Measurements from ENCODE around the gene NELL2. TPM values are rescaled to one million over a fixed set of nuclear protein-coding genes. Genes with fewer than 3 reads are reported as not detected.

The NELL2 gene
- total RNA-seq, 2 donors from 2014 or later, result 12.8 to 106 TPM

- no peaks in the 10 kb centered on the region for H3K9me3 Mint-ChIP-seq
- no peaks in the 10 kb centered on the region for H3K36me3 Mint-ChIP-seq (ENCODE audit: low read depth)
- no peak overlapping the region for H3K27ac Mint-ChIP-seq
- no peaks in the 10 kb centered on the region for H3K27me3 Mint-ChIP-seq
- no peaks in the 10 kb centered on the region for H3K4me1 Mint-ChIP-seq
- H3K4me3 Mint-ChIP-seq, result no peak overlapping the region
- ATAC-seq (replicated peaks), result no peak
These were observed 312.6 kb downstream of the NELL2 start for GRCh38 chr12:44563486-44563885.

- no peak overlapping the region for H3K27ac Mint-ChIP-seq
These were observed 317.6 kb downstream of the NELL2 start for GRCh38 chr12:44558340-44559100.

GRCh38 chr12:44555454-44555853, 320.7 kb downstream of the NELL2 start:
- H3K9me3 Mint-ChIP-seq, result no peaks in the 10 kb centered on the region
- no peaks in the 10 kb centered on the region for H3K27me3 Mint-ChIP-seq
- no peak overlapping the region for H3K27ac Mint-ChIP-seq
- H3K36me3 Mint-ChIP-seq (ENCODE audit: low read depth), result peaks cover 23% of the 10 kb centered on the region
- H3K4me3 Mint-ChIP-seq, result no peak overlapping the region
- H3K4me1 Mint-ChIP-seq, result peaks cover 8% of the 10 kb centered on the region
- no peak for ATAC-seq (replicated peaks)

More at GRCh38 chr12:44558340-44559100, 317.6 kb downstream of the NELL2 start:
- Mint-ChIP-seq H3K4me1 (peaks cover 8% of the 10 kb centered on the region), H3K27me3 (no peaks in the 10 kb centered on the region), H3K36me3 (ENCODE audit: low read depth) (peaks cover 23% of the 10 kb centered on the region), H3K9me3 (no peaks in the 10 kb centered on the region), H3K4me3 (no peak overlapping the region)
- no peak for ATAC-seq (replicated peaks)

GRCh38 chr12:44551631-44552030, 324.5 kb downstream of the NELL2 start:
- H3K4me1 Mint-ChIP-seq, result peaks cover 10% of the 10 kb centered on the region
- peaks cover 27% of the 10 kb centered on the region for H3K36me3 Mint-ChIP-seq (ENCODE audit: low read depth)
- H3K27ac Mint-ChIP-seq, result no peak overlapping the region
- H3K9me3 Mint-ChIP-seq, result no peaks in the 10 kb centered on the region
- no peak overlapping the region for H3K4me3 Mint-ChIP-seq
- ATAC-seq (replicated peaks), result no peak
- no peaks in the 10 kb centered on the region for H3K27me3 Mint-ChIP-seq

- Mint-ChIP-seq H3K27me3 (no peaks in the 10 kb centered on the region), H3K4me3 (no peak overlapping the region), H3K36me3 (ENCODE audit: low read depth) (peaks cover 20% of the 10 kb centered on the region), H3K27ac (no peak overlapping the region), H3K4me1 (peaks cover 8% of the 10 kb centered on the region), H3K9me3 (no peaks in the 10 kb centered on the region)
- no peak for ATAC-seq (replicated peaks)
These were observed 325.7 kb downstream of the NELL2 start for GRCh38 chr12:44550377-44550776.

GRCh38 chr12:44546060-44546459, 330.1 kb downstream of the NELL2 start:
- no peak for ATAC-seq (replicated peaks)
- no peaks in the 10 kb centered on the region for H3K9me3 Mint-ChIP-seq
- H3K36me3 Mint-ChIP-seq (ENCODE audit: low read depth), result peaks cover 6% of the 10 kb centered on the region
- no peaks in the 10 kb centered on the region for H3K27me3 Mint-ChIP-seq
- no peak overlapping the region for H3K4me3 Mint-ChIP-seq
- H3K27ac Mint-ChIP-seq, result no peak overlapping the region
- H3K4me1 Mint-ChIP-seq, result peaks cover 8% of the 10 kb centered on the region

GRCh38 chr12:44544018-44544417, 332.1 kb downstream of the NELL2 start:
- Mint-ChIP-seq H3K4me1 (peaks cover 8% of the 10 kb centered on the region), H3K36me3 (ENCODE audit: low read depth) (peaks cover 6% of the 10 kb centered on the region), H3K27ac (no peak overlapping the region), H3K27me3 (no peaks in the 10 kb centered on the region), H3K9me3 (no peaks in the 10 kb centered on the region), H3K4me3 (no peak overlapping the region)
- no peak for ATAC-seq (replicated peaks)

- no peak overlapping the region for H3K4me3 Mint-ChIP-seq
- H3K27me3 Mint-ChIP-seq, result no peaks in the 10 kb centered on the region
- no peak for ATAC-seq (replicated peaks)
- no peaks in the 10 kb centered on the region for H3K36me3 Mint-ChIP-seq (ENCODE audit: low read depth)
- H3K27ac Mint-ChIP-seq, result no peak overlapping the region
- no peaks in the 10 kb centered on the region for H3K9me3 Mint-ChIP-seq
- peaks cover 7% of the 10 kb centered on the region for H3K4me1 Mint-ChIP-seq
These were observed 333.4 kb downstream of the NELL2 start for GRCh38 chr12:44542716-44543115.

GRCh38 chr12:44537354-44537753, 338.8 kb downstream of the NELL2 start:
- Mint-ChIP-seq H3K27me3 (no peaks in the 10 kb centered on the region), H3K4me3 (no peak overlapping the region), H3K4me1 (no peaks in the 10 kb centered on the region), H3K27ac (no peak overlapping the region), H3K9me3 (no peaks in the 10 kb centered on the region), H3K36me3 (ENCODE audit: low read depth) (no peaks in the 10 kb centered on the region)
- ATAC-seq (replicated peaks), result no peak

- Mint-ChIP-seq H3K36me3 (ENCODE audit: low read depth) (peaks cover 8% of the 10 kb centered on the region), H3K9me3 (no peaks in the 10 kb centered on the region), H3K27me3 (no peaks in the 10 kb centered on the region), H3K27ac (no peak overlapping the region), H3K4me3 (no peak overlapping the region), H3K4me1 (no peaks in the 10 kb centered on the region)
- no peak for ATAC-seq (replicated peaks)
These were observed 343.2 kb downstream of the NELL2 start for GRCh38 chr12:44532940-44533339.

GRCh38 chr12:44531320-44531971, 344.7 kb downstream of the NELL2 start:
- H3K4me3 Mint-ChIP-seq, result no peak overlapping the region
- ATAC-seq (replicated peaks), result no peak
- peaks cover 11% of the 10 kb centered on the region for H3K36me3 Mint-ChIP-seq (ENCODE audit: low read depth)
- H3K9me3 Mint-ChIP-seq, result no peaks in the 10 kb centered on the region
- H3K27ac Mint-ChIP-seq, result no peak overlapping the region
- no peaks in the 10 kb centered on the region for H3K4me1 Mint-ChIP-seq
- H3K27me3 Mint-ChIP-seq, result no peaks in the 10 kb centered on the region

GRCh38 chr12:44526655-44527182, 349.4 kb downstream of the NELL2 start:
- Mint-ChIP-seq H3K27ac (no peak overlapping the region), H3K36me3 (ENCODE audit: low read depth) (peaks cover 19% of the 10 kb centered on the region), H3K4me1 (no peaks in the 10 kb centered on the region), H3K27me3 (no peaks in the 10 kb centered on the region), H3K9me3 (no peaks in the 10 kb centered on the region), H3K4me3 (no peak overlapping the region)
- no peak for ATAC-seq (replicated peaks)

GRCh38 chr12:44525806-44526654, 350.1 kb downstream of the NELL2 start:
- Mint-ChIP-seq H3K4me1 (no peaks in the 10 kb centered on the region), H3K36me3 (ENCODE audit: low read depth) (peaks cover 24% of the 10 kb centered on the region), H3K27ac (no peak overlapping the region)

GRCh38 chr12:44523828-44524227, 352.3 kb downstream of the NELL2 start:
- no peaks in the 10 kb centered on the region for H3K27me3 Mint-ChIP-seq
- H3K4me1 Mint-ChIP-seq, result no peaks in the 10 kb centered on the region
- no peak for ATAC-seq (replicated peaks)
- H3K4me3 Mint-ChIP-seq, result no peak overlapping the region
- H3K9me3 Mint-ChIP-seq, result no peaks in the 10 kb centered on the region
- H3K27ac Mint-ChIP-seq, result no peak overlapping the region
- peaks cover 36% of the 10 kb centered on the region for H3K36me3 Mint-ChIP-seq (ENCODE audit: low read depth)

More at GRCh38 chr12:44525806-44526654, 350.1 kb downstream of the NELL2 start:
- Mint-ChIP-seq H3K9me3 (no peaks in the 10 kb centered on the region), H3K4me3 (no peak overlapping the region), H3K27me3 (no peaks in the 10 kb centered on the region)
- no peak for ATAC-seq (replicated peaks)
